IMR-90 (cell line): Measurements from ENCODE around the gene NDRG2. TPM values are rescaled to one million over a fixed set of nuclear protein-coding genes. Genes with fewer than 3 reads are reported as not detected.

Experiments used
- ATAC-seq: fragments of 200-7000 bp; cut with Tn5 transposase; 2 replicates; pipeline ENCODE4 v1.9.1; 2020; ENCODE audit warnings: low read depth, mild to moderate bottlenecking, moderate library complexity
- BruUV-seq: library from RNA; stranded (reverse); fragments of 400-500 nt; replicated peaks from 2 replicates; lab custom pipeline; 2021; lab: Mats Ljungman, UMichigan
- CTCF ChIA-PET: fragments of 300-600 bp; formaldehyde crosslinking; extraction: SDS; loops from one replicate; lab custom pipeline; 2021; ENCODE audit warnings: antibody characterized with exemption; lab: Yijun Ruan, JAX
- POLR2A ChIA-PET: fragments of 300-600 bp; sonication (Branson Sonifier 250); formaldehyde crosslinking; loops from one replicate; lab custom pipeline; 2022; ENCODE audit warnings: antibody characterized with exemption; ENCODE audit not compliant: unreplicated experiment; lab: Charles Lee
- DNase-seq: peaks from one replicate; pipeline ENCODE4 v3.0.0; 2013
- H2AFZ ChIP-seq: replicated peaks from 2 replicates; pipeline ENCODE3; 2013; ENCODE audit warnings: low read length, mild to moderate bottlenecking; ENCODE audit not compliant: poor library complexity
- H2AK5ac ChIP-seq: 2 replicates; pipeline ENCODE4 v1.6.1; 2013; ENCODE audit warnings: low read depth, low read length, inconsistent platforms
- H2AK9ac ChIP-seq: replicated peaks from 2 replicates; pipeline ENCODE3; 2013; ENCODE audit warnings: mild to moderate bottlenecking, low read depth, low read length, moderate library complexity; ENCODE audit not compliant: poor library complexity
- H2BK120ac ChIP-seq: 2 replicates; pipeline ENCODE4 v1.6.1; 2013; ENCODE audit warnings: low read depth, low read length, inconsistent platforms
- H2BK15ac ChIP-seq: 3 replicates; pipeline ENCODE4 v1.6.1; 2013; ENCODE audit warnings: low read depth, low read length, inconsistent platforms
- H2BK20ac ChIP-seq: 2 replicates; pipeline ENCODE4 v1.6.1; 2013; ENCODE audit warnings: low read depth, mild to moderate bottlenecking, inconsistent platforms, low read length, moderate library complexity
- H2BK5ac ChIP-seq: 2 replicates; pipeline ENCODE4 v1.6.1; 2013; ENCODE audit warnings: mild to moderate bottlenecking, low read depth, low read length, inconsistent platforms; ENCODE audit not compliant: poor library complexity, severe bottlenecking
- H3K14ac ChIP-seq: replicated peaks from 2 replicates; pipeline ENCODE4 v1.6.1; 2013; ENCODE audit warnings: low read depth, low read length, inconsistent platforms
- H3K18ac ChIP-seq: 2 replicates; pipeline ENCODE4 v1.6.1; 2013; ENCODE audit warnings: low read depth, low read length, control low read depth
- H3K23ac ChIP-seq: 2 replicates; pipeline ENCODE4 v1.6.1; 2013; ENCODE audit warnings: low read depth, low read length, inconsistent platforms
- H3K27ac ChIP-seq: 2 replicates; pipeline ENCODE4 v1.5.1; 2013; ENCODE audit warnings: mild to moderate bottlenecking, control low read depth, low read length; ENCODE audit not compliant: insufficient read depth
- H3K27me3 ChIP-seq: 2 replicates; pipeline ENCODE4 v1.6.1; 2013; ENCODE audit warnings: low read length; ENCODE audit not compliant: control insufficient read depth, insufficient read depth
- H3K36me3 ChIP-seq: 2 replicates; pipeline ENCODE4 v1.6.1; 2013; ENCODE audit warnings: low read length, mixed read lengths; ENCODE audit not compliant: control insufficient read depth, insufficient read depth
- H3K4ac ChIP-seq: 2 replicates; pipeline ENCODE4 v1.6.1; 2013; ENCODE audit warnings: low read depth, low read length, inconsistent platforms
- H3K4me1 ChIP-seq: 2 replicates; pipeline ENCODE4 v1.6.1; 2013; ENCODE audit warnings: low read length, mixed read lengths; ENCODE audit not compliant: control insufficient read depth, insufficient read depth
- H3K4me2 ChIP-seq: 2 replicates; pipeline ENCODE4 v1.6.1; 2013; ENCODE audit warnings: low read depth, mild to moderate bottlenecking, control low read depth, low read length, moderate library complexity
- H3K4me3 ChIP-seq: 2 replicates; pipeline ENCODE4 v1.5.1; 2013; ENCODE audit warnings: low read depth, mild to moderate bottlenecking, control low read depth, low read length, moderate library complexity; ENCODE audit not compliant: insufficient read depth
- H3K56ac ChIP-seq: 2 replicates; pipeline ENCODE4 v1.6.1; 2013; ENCODE audit warnings: low read length, inconsistent platforms; ENCODE audit not compliant: insufficient read depth; ENCODE audit errors: extremely low read depth
- H3K79me1 ChIP-seq, 2 experiments: 2 replicates each; pipeline ENCODE4 v1.6.1; 2013; ENCODE audit warnings: low read length in 2 of 2, inconsistent platforms in 1 of 2, low read depth in 1 of 2
- H3K9ac ChIP-seq: 2 replicates; pipeline ENCODE4 v1.6.1; 2013; ENCODE audit warnings: low read depth, low read length, control low read depth
- H3K9me1 ChIP-seq: 2 replicates; pipeline ENCODE4 v1.6.1; 2013; ENCODE audit warnings: low read length, inconsistent platforms; ENCODE audit not compliant: insufficient read depth
- H3K9me3 ChIP-seq: 2 replicates; pipeline ENCODE4 v1.6.1; 2013; ENCODE audit warnings: low read length; ENCODE audit not compliant: control insufficient read depth, insufficient read depth
- H4K20me1 ChIP-seq: 2 replicates; pipeline ENCODE4 v1.6.1; 2013; ENCODE audit warnings: low read length, inconsistent platforms; ENCODE audit not compliant: insufficient read depth
- H4K5ac ChIP-seq: 2 replicates; pipeline ENCODE4 v1.6.1; 2013; ENCODE audit warnings: mild to moderate bottlenecking, low read depth, low read length, control low read depth
- H4K8ac ChIP-seq, 2 experiments: 2 replicates each; pipeline ENCODE4 v1.6.1; 2013; ENCODE audit warnings: low read depth in 2 of 2, low read length in 2 of 2, control low read depth in 1 of 2, inconsistent platforms in 1 of 2
- H4K91ac ChIP-seq: 2 replicates; pipeline ENCODE4 v1.6.1; 2013; ENCODE audit warnings: low read depth, low read length, inconsistent platforms; ENCODE audit not compliant: insufficient read depth
- BHLHE40 ChIP-seq: fragments of 150-350 bp; IDR thresholded peaks from 2 replicates; pipeline ENCODE4 v1.6.1; 2016; ENCODE audit warnings: mild to moderate bottlenecking, low read depth, low read length
- CHD1 ChIP-seq: IDR thresholded peaks from 2 replicates; pipeline ENCODE4 v1.6.1; 2012; ENCODE audit warnings: low read depth, low read length, improper control_type of control experiment
- MAFK ChIP-seq: IDR thresholded peaks from 2 replicates; pipeline ENCODE4 v1.6.1; 2012; ENCODE audit warnings: low read depth, low read length, improper control_type of control experiment
- MAZ ChIP-seq: IDR thresholded peaks from 2 replicates; pipeline ENCODE4 v1.6.1; 2012; ENCODE audit warnings: low read depth, mild to moderate bottlenecking, low read length, improper control_type of control experiment, moderate library complexity, borderline replicate concordance
- POLR2A ChIP-seq: IDR thresholded peaks from 2 replicates; pipeline ENCODE4 v1.6.1; 2012; ENCODE audit warnings: mild to moderate bottlenecking, low read depth, low read length
- WGBS, 2 experiments: methylation state at CpG; one replicate each; pipeline versions ENCODE4 v1.1.5 to v1.1.7; 2013; ENCODE audit warnings: missing lambda C conversion rate in 2 of 2; ENCODE audit not compliant: insufficient read length in 1 of 2; ENCODE audit errors: extremely low coverage in 2 of 2; 5-methylcytosine and 5-hydroxymethylcytosine counted together
- dilution Hi-C: fragments of 300-500 bp; cut with HindIII; formaldehyde crosslinking; loops from one replicate; pipeline ENCODE4 v1.14.3; 2018; ENCODE audit warnings: low sequenced_read_pairs; ENCODE audit not compliant: unreplicated experiment
- in situ Hi-C: fragments of 300-500 bp; cut with MboI; formaldehyde crosslinking; loops from 3 replicates; pipeline ENCODE4 v1.14.3; 2019; ENCODE audit warnings: low sequenced_read_pairs, inconsistent platforms, mixed read lengths
- intact Hi-C: fragments of 100-400 bp; cut with micrococcal nuclease; formaldehyde crosslinking; loops from 2 replicates; pipeline ENCODE4 v1.10.0; 2022
- polyA plus RNA-seq, 3 experiments: library from polyadenylated mRNA; depleted of rRNA; stranded (reverse); fragments of >200 nt; gene quantifications; 2 replicates each; pipeline ENCODE4 v1.2.3, GENCODE V29; 2012; ENCODE audit warnings: low replicate concordance in 1 of 3
- total RNA-seq: library from RNA; depleted of rRNA; stranded (reverse); fragments of >200 nt; gene quantifications from 2 replicates; pipeline ENCODE4 v1.2.3, GENCODE V29; 2012
- TF ChIP-seq, protein P1 (sequence below): fragments of 150-350 bp; IDR thresholded peaks from 2 replicates; pipeline ENCODE4 v1.6.1; 2016; ENCODE audit warnings: low read depth, mild to moderate bottlenecking, low read length, moderate library complexity, borderline replicate concordance
- TF ChIP-seq, protein P2 (sequence below): conservative IDR thresholded peaks from 2 replicates; pipeline ENCODE4 v1.5.1; 2012; ENCODE audit warnings: mild to moderate bottlenecking, low read depth, low read length, improper control_type of control experiment

The NDRG2 gene
- total and polyA plus RNA-seq, 2 of the 4 experiments (the other 2 are of a cell fraction) = 0.36 to 1.5 TPM

DNA sequence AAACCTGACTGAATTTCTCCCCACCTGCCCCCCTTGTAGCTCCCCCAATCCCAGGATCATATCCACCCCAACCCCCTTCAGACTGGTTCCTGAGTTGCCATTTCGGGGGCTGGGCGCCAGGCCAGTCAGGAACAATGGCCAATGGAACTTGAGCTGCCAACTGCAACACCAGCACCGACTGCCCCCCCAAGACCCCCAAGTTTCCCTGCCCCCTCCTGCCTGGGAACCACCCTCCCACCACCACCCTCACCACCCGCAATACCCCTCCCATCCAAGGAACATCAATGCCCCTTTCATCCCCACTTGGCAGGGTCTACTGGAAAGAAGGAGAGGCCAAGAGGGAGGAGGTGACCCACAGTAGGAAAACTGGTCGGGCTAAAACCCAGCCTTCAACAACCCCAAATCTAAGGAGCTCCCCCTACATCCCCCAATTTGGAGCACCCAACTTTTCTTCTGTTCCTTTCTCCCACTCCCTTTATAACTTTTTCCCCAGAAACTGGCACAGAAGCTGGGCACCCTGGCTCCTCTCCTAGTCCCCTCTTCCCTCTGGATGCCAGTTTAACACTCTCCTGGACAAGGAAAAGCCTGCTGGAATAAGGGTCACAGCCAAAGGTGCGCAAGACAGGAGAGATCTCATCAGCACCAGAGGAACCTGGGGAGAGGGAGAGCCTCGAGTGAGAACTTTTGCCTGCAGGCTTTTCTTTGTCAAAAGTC is 1.6 kb upstream of the NDRG2 start:
- H2BK20ac ChIP-seq = no peak overlapping the region
- no peak overlapping the region for H4K5ac ChIP-seq
- H3K14ac ChIP-seq = no peak overlapping the region
- no peak overlapping the region for H2AFZ ChIP-seq
- H2BK15ac ChIP-seq = no peak overlapping the region
- H3K4me2 ChIP-seq = no peak overlapping the region
- no peak overlapping the region for H3K23ac ChIP-seq
- H3K18ac ChIP-seq = no peak overlapping the region
- no peak overlapping the region for H4K91ac ChIP-seq
- in situ Hi-C loops (no loop called here), dilution Hi-C loops (no loop called here), intact Hi-C loops (no loop called here)
- BruUV-seq = no TSS peak
- H3K9ac ChIP-seq = no peak overlapping the region
- H2BK120ac ChIP-seq = no peak overlapping the region
- no peak overlapping the region for H3K4ac ChIP-seq
- H4K8ac ChIP-seq = no peak overlapping the region
- no peak overlapping the region for H2AK9ac ChIP-seq
- H3K4me1 ChIP-seq = no peaks in the 10 kb centered on the region
- no peak for DNase-seq
- no peak for ATAC-seq
- CTCF ChIA-PET = interaction anchor here (1.0 kb wide), 1 partner anchor 12 kb away, joined by 4 read pairs; no protein-coding TSS in a partner anchor
- no peak overlapping the region for H3K4me3 ChIP-seq
- H4K20me1 ChIP-seq = no peaks in the 10 kb centered on the region
- H3K36me3 ChIP-seq = no peaks in the 10 kb centered on the region
- H3K56ac ChIP-seq = no peak overlapping the region
- WGBS, 2 experiments = no CpG with 5 or more reads among the region's 7 CpGs
- no peaks in the 10 kb centered on the region for H3K9me3 ChIP-seq
- H3K27ac ChIP-seq = no peak overlapping the region
- TF ChIP-seq MAZ (no peak), POLR2A (no peak), MAFK (no peak), BHLHE40 (no peak), CHD1 (no peak)
- TF ChIP-seq, protein P1, sequence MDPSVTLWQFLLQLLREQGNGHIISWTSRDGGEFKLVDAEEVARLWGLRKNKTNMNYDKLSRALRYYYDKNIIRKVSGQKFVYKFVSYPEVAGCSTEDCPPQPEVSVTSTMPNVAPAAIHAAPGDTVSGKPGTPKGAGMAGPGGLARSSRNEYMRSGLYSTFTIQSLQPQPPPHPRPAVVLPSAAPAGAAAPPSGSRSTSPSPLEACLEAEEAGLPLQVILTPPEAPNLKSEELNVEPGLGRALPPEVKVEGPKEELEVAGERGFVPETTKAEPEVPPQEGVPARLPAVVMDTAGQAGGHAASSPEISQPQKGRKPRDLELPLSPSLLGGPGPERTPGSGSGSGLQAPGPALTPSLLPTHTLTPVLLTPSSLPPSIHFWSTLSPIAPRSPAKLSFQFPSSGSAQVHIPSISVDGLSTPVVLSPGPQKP = no peak
- TF ChIP-seq, protein P2, sequence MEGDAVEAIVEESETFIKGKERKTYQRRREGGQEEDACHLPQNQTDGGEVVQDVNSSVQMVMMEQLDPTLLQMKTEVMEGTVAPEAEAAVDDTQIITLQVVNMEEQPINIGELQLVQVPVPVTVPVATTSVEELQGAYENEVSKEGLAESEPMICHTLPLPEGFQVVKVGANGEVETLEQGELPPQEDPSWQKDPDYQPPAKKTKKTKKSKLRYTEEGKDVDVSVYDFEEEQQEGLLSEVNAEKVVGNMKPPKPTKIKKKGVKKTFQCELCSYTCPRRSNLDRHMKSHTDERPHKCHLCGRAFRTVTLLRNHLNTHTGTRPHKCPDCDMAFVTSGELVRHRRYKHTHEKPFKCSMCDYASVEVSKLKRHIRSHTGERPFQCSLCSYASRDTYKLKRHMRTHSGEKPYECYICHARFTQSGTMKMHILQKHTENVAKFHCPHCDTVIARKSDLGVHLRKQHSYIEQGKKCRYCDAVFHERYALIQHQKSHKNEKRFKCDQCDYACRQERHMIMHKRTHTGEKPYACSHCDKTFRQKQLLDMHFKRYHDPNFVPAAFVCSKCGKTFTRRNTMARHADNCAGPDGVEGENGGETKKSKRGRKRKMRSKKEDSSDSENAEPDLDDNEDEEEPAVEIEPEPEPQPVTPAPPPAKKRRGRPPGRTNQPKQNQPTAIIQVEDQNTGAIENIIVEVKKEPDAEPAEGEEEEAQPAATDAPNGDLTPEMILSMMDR = no peak
- H3K9me1 ChIP-seq = no peaks in the 10 kb centered on the region
- POLR2A ChIA-PET = no interaction called here
- H2BK5ac ChIP-seq = no peak overlapping the region
- H2AK5ac ChIP-seq = no peak overlapping the region
- peaks cover 62% of the 10 kb centered on the region for H3K27me3 ChIP-seq
- H3K79me1 ChIP-seq = no peaks in the 10 kb centered on the region
